ENCODE data around the gene SLC16A7.

GRCh38 chr12:59664495-59664894, 68.7 kb downstream of the SLC16A7 start:
- TF ChIP-seq CTCF (IDR thresholded peaks at IDR 0.05) = no peak
- no peak for TF ChIP-seq POLR2A (IDR thresholded peaks at IDR 0.05)
- TF ChIP-seq POLR2AphosphoS5 (IDR thresholded peaks at IDR 0.05) = no peak

All from upper lobe of left lung (tissue), 4 donors.